Measurements from ENCODE around the gene SLC9A5.

DNA sequence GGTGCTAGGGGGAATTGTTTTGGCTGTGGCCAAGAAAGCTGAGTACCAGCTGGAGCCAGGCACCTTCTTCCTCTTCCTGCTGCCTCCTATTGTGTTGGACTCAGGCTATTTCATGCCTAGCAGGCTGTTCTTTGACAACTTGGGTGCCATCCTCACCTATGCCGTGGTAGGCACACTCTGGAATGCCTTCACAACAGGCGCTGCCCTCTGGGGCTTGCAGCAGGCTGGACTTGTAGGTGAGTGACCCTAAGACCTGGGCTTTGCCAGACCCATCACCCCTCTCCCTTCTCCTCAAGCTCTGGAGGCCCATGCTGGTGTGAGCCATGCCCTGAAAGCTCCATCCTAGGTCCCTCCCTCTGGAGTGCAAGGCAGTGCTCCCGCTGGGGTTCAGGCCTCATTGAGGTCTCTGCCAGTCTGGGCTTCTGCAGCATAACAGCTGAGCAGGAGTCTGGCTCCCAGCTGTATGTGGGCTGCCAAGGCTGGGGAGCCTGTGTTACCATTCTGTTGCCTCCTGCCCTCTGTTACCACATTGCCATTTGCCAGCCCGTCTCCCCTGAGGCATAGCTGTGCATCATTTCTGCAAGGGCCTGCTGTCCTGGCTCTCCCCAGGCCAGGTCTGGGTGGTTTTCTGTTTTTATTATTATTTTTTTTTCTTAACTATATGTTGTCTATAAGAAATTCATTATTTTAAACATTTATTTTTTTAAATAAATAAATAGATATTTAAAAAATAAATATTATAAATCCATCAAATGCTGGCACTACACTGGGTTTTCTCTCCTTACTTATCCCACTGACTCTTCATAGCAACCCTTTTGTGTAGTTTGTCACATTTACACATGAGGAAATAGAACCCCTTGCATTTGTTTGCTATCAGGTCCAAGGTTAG, 4.1 kb downstream of the SLC9A5 start:
- no peak for TF ChIP-seq TARDBP (IDR thresholded peaks at IDR 0.05)
- no peak for TF ChIP-seq SUZ12 (IDR thresholded peaks at IDR 0.05)
- no peak for TF ChIP-seq BHLHE40 (IDR thresholded peaks at IDR 0.05; ENCODE audit: borderline replicate concordance)
- TF ChIP-seq L3MBTL2 (conservative IDR thresholded peaks at IDR 0.05) = no peak
- TF ChIP-seq, protein P1, sequence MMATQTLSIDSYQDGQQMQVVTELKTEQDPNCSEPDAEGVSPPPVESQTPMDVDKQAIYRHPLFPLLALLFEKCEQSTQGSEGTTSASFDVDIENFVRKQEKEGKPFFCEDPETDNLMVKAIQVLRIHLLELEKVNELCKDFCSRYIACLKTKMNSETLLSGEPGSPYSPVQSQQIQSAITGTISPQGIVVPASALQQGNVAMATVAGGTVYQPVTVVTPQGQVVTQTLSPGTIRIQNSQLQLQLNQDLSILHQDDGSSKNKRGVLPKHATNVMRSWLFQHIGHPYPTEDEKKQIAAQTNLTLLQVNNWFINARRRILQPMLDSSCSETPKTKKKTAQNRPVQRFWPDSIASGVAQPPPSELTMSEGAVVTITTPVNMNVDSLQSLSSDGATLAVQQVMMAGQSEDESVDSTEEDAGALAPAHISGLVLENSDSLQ (IDR thresholded peaks at IDR 0.05) = no peak
- TF ChIP-seq ELF4 (IDR thresholded peaks at IDR 0.05) = no peak
- no peak for TF ChIP-seq HDGF (IDR thresholded peaks at IDR 0.05; ENCODE audit: borderline replicate concordance)

Data from HEK293T (cell line).